HCT116 (cell line): ENCODE measurements around the gene PXDN. TPM values are rescaled to one million over a fixed set of nuclear protein-coding genes. Genes with fewer than 3 reads are reported as not detected.

ENCODE experiments used
- ATAC-seq: fragments of 200-7000 bp; cut with Tn5 transposase; 2 replicates; pipeline ENCODE4 v1.9.1; 2020; ENCODE audit warnings: mild to moderate bottlenecking, moderate library complexity
- BruUV-seq: library from RNA; stranded (reverse); fragments of 400-500 nt; replicated peaks from 2 replicates; lab custom pipeline; 2021; lab: Mats Ljungman, UMichigan
- CTCF ChIA-PET: fragments of 300-600 bp; sonication (Branson Sonifier 250); formaldehyde crosslinking; loops from one replicate; lab custom pipeline; 2021; ENCODE audit warnings: antibody characterized with exemption; lab: Charles Lee
- POLR2A ChIA-PET: fragments of 300-600, 350-600 bp; sonication (Branson Sonifier 250); formaldehyde crosslinking; loops from one replicate; lab custom pipeline; 2021; ENCODE audit warnings: antibody characterized with exemption; lab: Charles Lee
- RAD21 ChIA-PET, 2 experiments: fragments of 300-600 bp; sonication (Branson Sonifier 250); formaldehyde crosslinking; loops; one replicate each; lab custom pipeline; 2023; ENCODE audit warnings: low total read pairs in 2 of 2; ENCODE audit not compliant: uncharacterized antibody in 2 of 2, unreplicated experiment in 2 of 2, low non-redundant PET in 1 of 2; lab: Charles Lee
- DNase-seq: peaks from one replicate; pipeline ENCODE4 v3.0.0-alpha.2; 2010; ENCODE audit warnings: low read depth, low spot score
- H2AFZ ChIP-seq: fragments of 200-600 bp; shearing (Covaris generic), sonication (generic); 2 replicates; pipeline ENCODE4 v1.6.1; 2017; ENCODE audit warnings: low read depth, mixed run types, mixed read lengths, antibody characterized with exemption, low read length; ENCODE audit not compliant: poor library complexity, severe bottlenecking
- H3K27ac ChIP-seq: 2 replicates; pipeline ENCODE4 v1.5.1; 2012; ENCODE audit warnings: low read depth, low read length
- H3K27me3 ChIP-seq: fragments of 200-600 bp; sonication (generic); 2 replicates; pipeline ENCODE4 v1.6.1; 2016; ENCODE audit warnings: mixed run types, low read length, mixed read lengths; ENCODE audit not compliant: insufficient read depth
- H3K36me3 ChIP-seq, 2 experiments: fragments of 200-500 bp in 1 of 2; fragments of 200-600 bp in 1 of 2; sonication (Bioruptor generic) in 1 of 2; sonication (generic) in 1 of 2; 2 replicates each; pipeline versions ENCODE4 v1.5.1 to v1.6.1; 2014 to 2016; ENCODE audit warnings: low read length in 2 of 2, inconsistent platforms in 1 of 2, mixed read lengths in 1 of 2, mixed run types in 1 of 2; ENCODE audit not compliant: insufficient read depth in 2 of 2, control insufficient read depth in 1 of 2
- H3K4me1 ChIP-seq, 2 experiments: fragments of 200-600 bp in 1 of 2; sonication (generic) in 1 of 2; 2 replicates each; pipeline versions ENCODE4 v1.5.1 to v1.6.1; 2012 to 2017; ENCODE audit warnings: low read length in 2 of 2, inconsistent platforms in 1 of 2, mild to moderate bottlenecking in 1 of 2, mixed read lengths in 1 of 2, mixed run types in 1 of 2, moderate library complexity in 1 of 2; ENCODE audit not compliant: insufficient read depth in 2 of 2, control insufficient read depth in 1 of 2
- H3K4me2 ChIP-seq: fragments of 200-600 bp; sonication (generic); 2 replicates; pipeline ENCODE4 v1.6.1; 2017; ENCODE audit warnings: mixed run types, low read length, mixed read lengths
- H3K4me3 ChIP-seq, 2 experiments: fragments of 200-600 bp in 1 of 2; sonication (generic) in 1 of 2; replicated peaks in 1 of 2; 2 replicates each; pipeline ENCODE4 v1.5.1; 2011 to 2016; ENCODE audit warnings: low read length in 2 of 2, control low read depth in 1 of 2, low read depth in 1 of 2, mild to moderate bottlenecking in 1 of 2, mixed read lengths in 1 of 2, mixed run types in 1 of 2
- H3K79me2 ChIP-seq: fragments of 200-600 bp; sonication (generic); 2 replicates; pipeline ENCODE4 v1.6.1; 2017; ENCODE audit warnings: mild to moderate bottlenecking, mixed run types, low read length, moderate library complexity, mixed read lengths; ENCODE audit not compliant: insufficient read depth
- H3K9ac ChIP-seq: fragments of 200-600 bp; sonication (generic); 2 replicates; pipeline ENCODE4 v1.6.1; 2016; ENCODE audit warnings: low read length, mixed read lengths
- H3K9me2 ChIP-seq: fragments of 200-600 bp; sonication (generic), shearing (Covaris generic); 2 replicates; pipeline ENCODE4 v1.6.1; 2017; ENCODE audit warnings: mixed run types, mild to moderate bottlenecking, moderate library complexity; ENCODE audit not compliant: insufficient read depth
- H3K9me3 ChIP-seq, 2 experiments: fragments of 200-500 bp in 1 of 2; fragments of 200-600 bp in 1 of 2; sonication (Bioruptor generic) in 1 of 2; sonication (generic) in 1 of 2; 2 replicates each; pipeline ENCODE4 v1.6.1; 2014 to 2017; ENCODE audit warnings: low read length in 2 of 2, mixed read lengths in 2 of 2, inconsistent platforms in 1 of 2, low read depth in 1 of 2, mild to moderate bottlenecking in 1 of 2, mixed run types in 1 of 2, moderate library complexity in 1 of 2; ENCODE audit not compliant: control insufficient read depth in 1 of 2, insufficient read depth in 1 of 2
- H4K20me1 ChIP-seq: fragments of 200-600 bp; sonication (generic), shearing (Covaris generic); 2 replicates; pipeline ENCODE4 v1.6.1; 2017; ENCODE audit warnings: mixed run types, mild to moderate bottlenecking, moderate library complexity; ENCODE audit not compliant: insufficient read depth
- CBX3 ChIP-seq: IDR thresholded peaks from 2 replicates; pipeline ENCODE4 v1.6.1; 2012; ENCODE audit warnings: low read depth
- CEBPB ChIP-seq: IDR thresholded peaks from 2 replicates; pipeline ENCODE4 v1.6.1; 2012; ENCODE audit warnings: low read depth
- ELF1 ChIP-seq: IDR thresholded peaks from 2 replicates; pipeline ENCODE4 v1.6.1; 2012; ENCODE audit warnings: low read depth, borderline replicate concordance
- EZH2 ChIP-seq: fragments of 200-600 bp; sonication (generic); IDR thresholded peaks from 2 replicates; pipeline ENCODE4 v1.6.1; 2017; ENCODE audit warnings: antibody characterized with exemption, mixed run types
- FOSL1 ChIP-seq: IDR thresholded peaks from 2 replicates; pipeline ENCODE4 v1.6.1; 2012; ENCODE audit warnings: low read depth
- JUND ChIP-seq: IDR thresholded peaks from 2 replicates; pipeline ENCODE4 v1.6.1; 2012
- POLR2A ChIP-seq: IDR thresholded peaks from 2 replicates; pipeline ENCODE4 v1.7.0; 2011; ENCODE audit warnings: borderline replicate concordance; ENCODE audit not compliant: insufficient read depth, insufficient read length; ENCODE audit errors: extremely low read depth
- POLR2AphosphoS5 ChIP-seq: IDR thresholded peaks from 2 replicates; pipeline ENCODE4 v1.6.1; 2011; ENCODE audit warnings: mild to moderate bottlenecking, low read depth, low read length, moderate library complexity
- RAD21 ChIP-seq: IDR thresholded peaks from 2 replicates; pipeline ENCODE4 v1.6.1; 2012; ENCODE audit warnings: low read depth, mild to moderate bottlenecking
- SIN3A ChIP-seq: IDR thresholded peaks from 2 replicates; pipeline ENCODE4 v1.6.1; 2012; ENCODE audit warnings: low read depth
- TCF7L2 ChIP-seq: IDR thresholded peaks from 2 replicates; pipeline ENCODE4 v1.7.0; 2011; ENCODE audit warnings: borderline replicate concordance, inconsistent platforms; ENCODE audit not compliant: insufficient read depth, insufficient read length; ENCODE audit errors: extremely low read depth
- ZFX ChIP-seq: fragments of 450-650 bp; IDR thresholded peaks from 2 replicates; pipeline ENCODE4 v1.6.1; 2017
- ZNF274 ChIP-seq: fragments of 200-500 bp; sonication (Bioruptor generic); IDR thresholded peaks from 2 replicates; pipeline ENCODE4 v1.6.1; 2014; ENCODE audit warnings: mild to moderate bottlenecking, low read depth, low read length, inconsistent platforms
- intact Hi-C: fragments of 100-400 bp; cut with micrococcal nuclease; formaldehyde crosslinking; loops from 2 replicates; pipeline ENCODE4 v1.10.0; 2022
- total RNA-seq: library from RNA; stranded (reverse); gene quantifications from one replicate; pipeline ENCODE4 v1.2.1, GENCODE V29; 2021; ENCODE audit not compliant: unreplicated experiment
- TF ChIP-seq, protein P1 (sequence below), 3 experiments: fragments of 200-600 bp in 1 of 3; sonication (generic) in 1 of 3; IDR thresholded peaks in 2 of 3; conservative IDR thresholded peaks in 1 of 3; 2 replicates each; pipeline ENCODE4 v1.5.1; 2012 to 2017; ENCODE audit warnings: low read depth in 2 of 3, low read length in 2 of 3, antibody characterized with exemption in 1 of 3, borderline replicate concordance in 1 of 3, control low read depth in 1 of 3, mild to moderate bottlenecking in 1 of 3, mixed read lengths in 1 of 3, mixed run types in 1 of 3, moderate library complexity in 1 of 3; ENCODE audit not compliant: insufficient read depth in 1 of 3
- TF ChIP-seq, protein P2 (sequence below): IDR thresholded peaks from 2 replicates; pipeline ENCODE4 v1.6.1; 2012
- TF ChIP-seq, protein P3 (sequence below): IDR thresholded peaks from 2 replicates; pipeline ENCODE4 v1.6.1; 2012; ENCODE audit warnings: low read depth

Gene PXDN
- total RNA-seq, 1 experiment from 2014 or later = 10.7 TPM

DNA sequence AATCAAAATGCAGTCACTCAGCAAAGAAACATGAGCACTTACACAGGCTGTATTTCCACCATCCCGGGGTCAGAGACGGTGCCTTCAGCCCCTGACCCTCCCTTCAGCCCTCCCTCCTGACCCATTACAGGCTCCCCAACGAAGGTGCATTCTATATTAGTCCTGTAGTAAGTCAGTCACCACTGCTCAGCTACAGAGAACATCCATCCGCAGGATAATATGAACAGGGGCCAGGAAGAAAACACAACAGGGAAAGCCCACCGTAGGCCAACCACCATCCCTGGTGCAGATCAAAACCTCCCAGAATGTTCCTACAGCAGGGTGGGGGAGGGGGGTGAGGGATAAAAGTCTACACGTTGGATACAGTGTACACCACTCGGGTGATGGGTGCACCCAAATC is 15.1 kb downstream of the PXDN start:
- Histone ChIP-seq H3K79me2 (no peaks in the 10 kb centered on the region), H3K27me3 (no peaks in the 10 kb centered on the region), H3K9ac (no peak overlapping the region), H3K9me2 (no peaks in the 10 kb centered on the region), H3K36me3 (no peaks in the 10 kb centered on the region), H3K4me3 (no peak overlapping the region), H3K27ac (no peak overlapping the region), H4K20me1 (no peaks in the 10 kb centered on the region), H2AFZ (no peak overlapping the region), H3K4me1 (no peaks in the 10 kb centered on the region)
- BruUV-seq = no TSS peak
- no peak for ATAC-seq
- RAD21 ChIA-PET = no interaction called here
- CTCF ChIA-PET = no interaction called here
- intact Hi-C loops = no loop called here
- no peak for TF ChIP-seq TCF7L2
- TF ChIP-seq JUND = no peak
- TF ChIP-seq POLR2A = no peak
- no peak for TF ChIP-seq ZNF274
- TF ChIP-seq, all 23 proteins: peak for 0
- POLR2A ChIA-PET = no interaction called here
- DNase-seq = no peak
- Histone ChIP-seq H3K9me3 (no peaks in the 10 kb centered on the region), H3K4me2 (no peak overlapping the region)

DNA sequence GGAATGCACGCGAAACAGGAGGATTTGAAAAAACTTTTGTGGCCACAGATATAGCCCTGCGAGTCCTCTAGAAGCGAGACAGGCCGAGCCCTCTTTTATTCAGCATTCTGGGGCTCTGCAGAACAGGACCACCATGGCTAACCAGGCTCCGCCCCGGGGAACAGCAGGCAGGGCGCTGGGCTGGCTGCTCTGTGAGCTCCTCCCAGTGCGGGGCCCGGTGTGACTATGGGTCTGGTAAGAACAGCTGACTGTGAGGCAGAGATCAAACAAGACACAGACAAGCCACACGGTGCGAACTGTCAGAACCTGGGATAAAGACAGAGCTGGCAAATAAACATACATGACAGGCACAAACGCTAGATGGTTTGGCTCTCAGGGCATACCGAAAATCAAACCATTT is 15.5 kb downstream of the PXDN start:
- ChIA-PET RAD21 (no interaction called here), CTCF (no interaction called here)
- TF ChIP-seq, protein P1, sequence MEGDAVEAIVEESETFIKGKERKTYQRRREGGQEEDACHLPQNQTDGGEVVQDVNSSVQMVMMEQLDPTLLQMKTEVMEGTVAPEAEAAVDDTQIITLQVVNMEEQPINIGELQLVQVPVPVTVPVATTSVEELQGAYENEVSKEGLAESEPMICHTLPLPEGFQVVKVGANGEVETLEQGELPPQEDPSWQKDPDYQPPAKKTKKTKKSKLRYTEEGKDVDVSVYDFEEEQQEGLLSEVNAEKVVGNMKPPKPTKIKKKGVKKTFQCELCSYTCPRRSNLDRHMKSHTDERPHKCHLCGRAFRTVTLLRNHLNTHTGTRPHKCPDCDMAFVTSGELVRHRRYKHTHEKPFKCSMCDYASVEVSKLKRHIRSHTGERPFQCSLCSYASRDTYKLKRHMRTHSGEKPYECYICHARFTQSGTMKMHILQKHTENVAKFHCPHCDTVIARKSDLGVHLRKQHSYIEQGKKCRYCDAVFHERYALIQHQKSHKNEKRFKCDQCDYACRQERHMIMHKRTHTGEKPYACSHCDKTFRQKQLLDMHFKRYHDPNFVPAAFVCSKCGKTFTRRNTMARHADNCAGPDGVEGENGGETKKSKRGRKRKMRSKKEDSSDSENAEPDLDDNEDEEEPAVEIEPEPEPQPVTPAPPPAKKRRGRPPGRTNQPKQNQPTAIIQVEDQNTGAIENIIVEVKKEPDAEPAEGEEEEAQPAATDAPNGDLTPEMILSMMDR (IDR thresholded peaks at IDR 0.05 in 2 of 3, conservative IDR thresholded peaks at IDR 0.05 in 1 of 3; ENCODE audit: borderline replicate concordance in 1 of 3, insufficient read depth in 1 of 3, low read depth in 2 of 3, low read length in 2 of 3) = no peak
- TF ChIP-seq ZFX (no peak), JUND (no peak), RAD21 (no peak), TCF7L2 (no peak), EZH2 (no peak), SIN3A (no peak), CBX3 (no peak), POLR2AphosphoS5 (no peak), FOSL1 (no peak), ELF1 (no peak), CEBPB (no peak)
- TF ChIP-seq, protein P2, sequence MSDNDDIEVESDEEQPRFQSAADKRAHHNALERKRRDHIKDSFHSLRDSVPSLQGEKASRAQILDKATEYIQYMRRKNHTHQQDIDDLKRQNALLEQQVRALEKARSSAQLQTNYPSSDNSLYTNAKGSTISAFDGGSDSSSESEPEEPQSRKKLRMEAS = no peak
- TF ChIP-seq, protein P3, sequence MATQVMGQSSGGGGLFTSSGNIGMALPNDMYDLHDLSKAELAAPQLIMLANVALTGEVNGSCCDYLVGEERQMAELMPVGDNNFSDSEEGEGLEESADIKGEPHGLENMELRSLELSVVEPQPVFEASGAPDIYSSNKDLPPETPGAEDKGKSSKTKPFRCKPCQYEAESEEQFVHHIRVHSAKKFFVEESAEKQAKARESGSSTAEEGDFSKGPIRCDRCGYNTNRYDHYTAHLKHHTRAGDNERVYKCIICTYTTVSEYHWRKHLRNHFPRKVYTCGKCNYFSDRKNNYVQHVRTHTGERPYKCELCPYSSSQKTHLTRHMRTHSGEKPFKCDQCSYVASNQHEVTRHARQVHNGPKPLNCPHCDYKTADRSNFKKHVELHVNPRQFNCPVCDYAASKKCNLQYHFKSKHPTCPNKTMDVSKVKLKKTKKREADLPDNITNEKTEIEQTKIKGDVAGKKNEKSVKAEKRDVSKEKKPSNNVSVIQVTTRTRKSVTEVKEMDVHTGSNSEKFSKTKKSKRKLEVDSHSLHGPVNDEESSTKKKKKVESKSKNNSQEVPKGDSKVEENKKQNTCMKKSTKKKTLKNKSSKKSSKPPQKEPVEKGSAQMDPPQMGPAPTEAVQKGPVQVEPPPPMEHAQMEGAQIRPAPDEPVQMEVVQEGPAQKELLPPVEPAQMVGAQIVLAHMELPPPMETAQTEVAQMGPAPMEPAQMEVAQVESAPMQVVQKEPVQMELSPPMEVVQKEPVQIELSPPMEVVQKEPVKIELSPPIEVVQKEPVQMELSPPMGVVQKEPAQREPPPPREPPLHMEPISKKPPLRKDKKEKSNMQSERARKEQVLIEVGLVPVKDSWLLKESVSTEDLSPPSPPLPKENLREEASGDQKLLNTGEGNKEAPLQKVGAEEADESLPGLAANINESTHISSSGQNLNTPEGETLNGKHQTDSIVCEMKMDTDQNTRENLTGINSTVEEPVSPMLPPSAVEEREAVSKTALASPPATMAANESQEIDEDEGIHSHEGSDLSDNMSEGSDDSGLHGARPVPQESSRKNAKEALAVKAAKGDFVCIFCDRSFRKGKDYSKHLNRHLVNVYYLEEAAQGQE = no peak

More for the DNA sequence above, 15.5 kb downstream of the PXDN start:
- Histone ChIP-seq H3K9me2 (no peaks in the 10 kb centered on the region), H3K27ac (no peak overlapping the region), H3K27me3 (no peaks in the 10 kb centered on the region), H3K36me3 (no peaks in the 10 kb centered on the region), H3K4me3 (no peak overlapping the region), H3K9ac (no peak overlapping the region), H3K4me2 (no peak overlapping the region), H2AFZ (no peak overlapping the region), H4K20me1 (no peaks in the 10 kb centered on the region), H3K9me3 (no peaks in the 10 kb centered on the region), H3K79me2 (no peaks in the 10 kb centered on the region), H3K4me1 (no peaks in the 10 kb centered on the region)
- ATAC-seq (no peak), DNase-seq (no peak)
- POLR2A ChIA-PET = no interaction called here
- intact Hi-C loops = no loop called here
- no TSS peak for BruUV-seq
